Sigmoid colon (tissue), 7 donors: ENCODE measurements around the gene IAH1. TPM values are rescaled to one million over a fixed set of nuclear protein-coding genes. Genes with fewer than 3 reads are reported as not detected.
A peak's percentile ranks its signal among the peaks of the same experiment; 100 is the strongest.

Experiments
- DNase-seq: peaks from one replicate; pipeline ENCODE4 v3.0.0-alpha.2; 2019
- H3K27ac ChIP-seq, 4 donors: fragments of 200-600 bp; sonication (generic); one replicate each; pipeline ENCODE4 v1.5.1; 2016 to 2019; ENCODE audit warnings: mild to moderate bottlenecking in 1 of 4
- H3K27me3 ChIP-seq, 3 donors: fragments of 200-600 bp; sonication (generic); one replicate each; pipeline ENCODE4 v1.5.1; 2019; ENCODE audit warnings: mild to moderate bottlenecking in 1 of 3
- H3K36me3 ChIP-seq, 4 donors: fragments of 200-600 bp; sonication (generic); one replicate each; pipeline ENCODE4 v1.5.1; 2016 to 2019
- H3K4me1 ChIP-seq, 4 donors: fragments of 200-600 bp; sonication (generic); one replicate each; pipeline ENCODE4 v1.5.1; 2017 to 2019
- H3K4me3 ChIP-seq, 4 donors: fragments of 200-600 bp; sonication (generic); one replicate each; pipeline ENCODE4 v1.5.1; 2017 to 2019; ENCODE audit warnings: mild to moderate bottlenecking in 2 of 4, moderate library complexity in 1 of 4
- H3K9me3 ChIP-seq, 4 donors: fragments of 200-600 bp in 3 of 4; sonication (generic) in 3 of 4; one replicate each; pipeline versions ENCODE4 v1.5.1 to v1.6.1; 2013 to 2019
- EP300 ChIP-seq, 4 donors: sonication (generic); formaldehyde crosslinking; IDR thresholded peaks; one replicate each; pipeline ENCODE4 v1.6.1; 2017; ENCODE audit warnings: antibody characterized with exemption in 4 of 4
- POLR2A ChIP-seq, 2 donors: fragments of 450-650 bp; IDR thresholded peaks; one replicate each; pipeline ENCODE4 v1.6.1; 2016; ENCODE audit warnings: antibody characterized with exemption in 2 of 2, mild to moderate bottlenecking in 2 of 2, moderate library complexity in 2 of 2
- POLR2AphosphoS5 ChIP-seq, 4 donors: sonication (generic); formaldehyde crosslinking; IDR thresholded peaks; one replicate each; pipeline ENCODE4 v1.6.1; 2017; ENCODE audit warnings: antibody characterized with exemption in 4 of 4
- WGBS, 2 donors: extraction: QIAGEN DNeasy Blood & Tissue Kit; methylation state at CpG; one replicate each; pipeline ENCODE4 v1.1.7; 2013; 5-methylcytosine and 5-hydroxymethylcytosine counted together
- intact Hi-C: fragments of 100-400 bp; cut with DNase I; formaldehyde crosslinking; loops from one replicate; pipeline ENCODE4 v1.15.1; 2023
- polyA plus RNA-seq, 3 donors: library from polyadenylated mRNA; stranded (reverse); fragments of 200-250 nt; gene quantifications; one replicate each; pipeline ENCODE4 v1.2.3, GENCODE V29; 2013
- total RNA-seq, 4 donors: library from RNA; depleted of rRNA; stranded (reverse); fragments of >200 nt; gene quantifications; one replicate each; pipeline ENCODE4 v1.1.0, GENCODE V29; 2016
- TF ChIP-seq, protein P1 (sequence below), 4 experiments: fragments of 450-650 bp in 3 of 4; fragments of 200-600 bp in 1 of 4; IDR thresholded peaks; one replicate each; pipeline ENCODE4 v1.5.1; 2016 to 2019; ENCODE audit warnings: antibody characterized with exemption in 4 of 4, mild to moderate bottlenecking in 3 of 4, moderate library complexity in 2 of 4
- donor health status: healthy with polysubstance abuse.
- donor health status: Bipolar disorder and iron deficiency.
- donor health status: healthy.

IAH1 gene
- total and polyA plus RNA-seq, 7 donors: 46.3 to 94.9 (median 73.8) TPM

DNA sequence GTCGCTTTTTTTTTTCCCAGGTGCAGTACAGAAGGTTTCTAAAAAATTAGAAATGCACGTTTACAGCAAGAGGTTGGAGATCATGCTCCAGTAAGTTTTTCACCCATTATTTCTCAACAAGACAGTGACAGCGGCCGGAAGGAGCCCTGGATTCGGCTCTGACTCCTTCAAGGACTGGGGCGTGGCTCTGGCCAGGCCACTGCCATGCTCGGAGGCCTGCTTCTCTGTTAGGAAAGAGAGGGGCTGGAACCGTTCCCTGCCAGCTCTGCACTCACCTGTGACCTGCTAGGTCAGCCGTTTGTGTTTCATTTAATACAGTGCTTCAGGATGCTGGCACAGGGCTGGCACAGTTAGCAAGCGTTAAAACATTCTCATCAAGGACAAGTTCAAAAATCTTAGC lies 6.7 kb upstream of the IAH1 start:
- H3K36me3 ChIP-seq: peaks cover 0 to 26% (median 0%) of the 10 kb centered on the region in 4 donors

DNA sequence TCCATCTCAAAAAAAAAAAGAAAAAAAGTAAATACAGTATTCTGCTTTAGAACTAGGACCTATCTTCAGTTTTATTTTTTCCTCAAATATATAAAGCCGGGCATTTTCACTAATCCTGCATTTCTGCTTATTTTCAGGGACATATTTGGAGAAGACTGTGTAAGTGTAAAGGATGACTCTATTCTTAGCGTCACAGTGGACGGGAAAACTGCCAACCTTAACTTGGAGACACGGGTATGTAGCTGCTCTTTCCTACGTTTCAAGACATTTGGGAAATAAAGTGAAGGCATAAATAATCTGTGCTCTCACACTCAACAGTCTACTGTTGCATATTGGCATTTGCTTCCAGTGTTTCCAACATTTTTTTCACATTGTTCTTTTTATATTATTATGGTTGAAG lies 3.1 kb upstream of the IAH1 start:
- no peak for DNase-seq
- H3K36me3 ChIP-seq: peaks cover 0 to 12% (median 0%) of the 10 kb centered on the region in 4 donors
- no peaks in the 10 kb centered on the region for H3K27me3 ChIP-seq
- TF ChIP-seq POLR2AphosphoS5 (IDR thresholded peaks at IDR 0.05) (no peak), POLR2A (IDR thresholded peaks at IDR 0.05) (no peak), EP300 (IDR thresholded peaks at IDR 0.05) (no peak)
- TF ChIP-seq, protein P1, sequence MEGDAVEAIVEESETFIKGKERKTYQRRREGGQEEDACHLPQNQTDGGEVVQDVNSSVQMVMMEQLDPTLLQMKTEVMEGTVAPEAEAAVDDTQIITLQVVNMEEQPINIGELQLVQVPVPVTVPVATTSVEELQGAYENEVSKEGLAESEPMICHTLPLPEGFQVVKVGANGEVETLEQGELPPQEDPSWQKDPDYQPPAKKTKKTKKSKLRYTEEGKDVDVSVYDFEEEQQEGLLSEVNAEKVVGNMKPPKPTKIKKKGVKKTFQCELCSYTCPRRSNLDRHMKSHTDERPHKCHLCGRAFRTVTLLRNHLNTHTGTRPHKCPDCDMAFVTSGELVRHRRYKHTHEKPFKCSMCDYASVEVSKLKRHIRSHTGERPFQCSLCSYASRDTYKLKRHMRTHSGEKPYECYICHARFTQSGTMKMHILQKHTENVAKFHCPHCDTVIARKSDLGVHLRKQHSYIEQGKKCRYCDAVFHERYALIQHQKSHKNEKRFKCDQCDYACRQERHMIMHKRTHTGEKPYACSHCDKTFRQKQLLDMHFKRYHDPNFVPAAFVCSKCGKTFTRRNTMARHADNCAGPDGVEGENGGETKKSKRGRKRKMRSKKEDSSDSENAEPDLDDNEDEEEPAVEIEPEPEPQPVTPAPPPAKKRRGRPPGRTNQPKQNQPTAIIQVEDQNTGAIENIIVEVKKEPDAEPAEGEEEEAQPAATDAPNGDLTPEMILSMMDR (IDR thresholded peaks at IDR 0.05): no peak
- whole genome bisulfite sequencing, 2 donors: 94 to 96% methylated on average over 5 of the region's 5 CpGs
- peaks cover 0 to 22% (median 17%) of the 10 kb centered on the region in 4 donors for H3K4me1 ChIP-seq
- intact Hi-C loops: loop anchor here (5.0 kb wide), 1 partner anchor 161 kb away; the partner anchor contains the start of gene YWHAQ
- no peak overlapping the region for H3K4me3 ChIP-seq
- H3K9me3 ChIP-seq: no peaks in the 10 kb centered on the region
- no peak overlapping the region for H3K27ac ChIP-seq

More for the DNA sequence above, 6.7 kb upstream of the IAH1 start:
- H3K27ac ChIP-seq: no peak overlapping the region
- WGBS, 2 donors: 86 to 92% methylated on average over 10 of the region's 10 CpGs
- H3K9me3 ChIP-seq: no peaks in the 10 kb centered on the region
- intact Hi-C loops: no loop called here
- no peaks in the 10 kb centered on the region for H3K27me3 ChIP-seq
- H3K4me1 ChIP-seq: peaks cover 0 to 7% (median 4%) of the 10 kb centered on the region in 4 donors
- H3K4me3 ChIP-seq: no peak overlapping the region
- DNase-seq: no peak
- TF ChIP-seq POLR2A (IDR thresholded peaks at IDR 0.05) (no peak), EP300 (IDR thresholded peaks at IDR 0.05) (no peak), POLR2AphosphoS5 (IDR thresholded peaks at IDR 0.05) (no peak)
- TF ChIP-seq, protein P1 (IDR thresholded peaks at IDR 0.05): no peak

DNA sequence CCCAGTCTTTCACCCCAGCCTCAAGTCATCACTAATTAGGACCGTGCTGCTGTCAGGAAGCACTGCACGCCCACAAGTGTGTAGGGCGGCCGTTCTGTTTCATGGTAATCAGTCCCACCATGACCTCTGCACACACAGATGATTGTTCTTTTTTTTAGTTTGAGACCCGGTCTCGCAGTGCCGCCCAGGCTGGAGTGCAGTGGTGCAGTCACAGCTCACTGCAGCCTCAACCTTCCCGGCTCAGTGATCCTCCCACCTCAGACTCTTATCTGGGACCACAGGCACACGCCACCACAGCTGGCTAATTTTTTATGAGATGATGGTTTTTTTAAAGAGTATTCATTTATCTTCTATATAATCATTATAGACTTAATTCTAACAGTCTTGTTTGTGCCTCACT lies 1.8 kb upstream of the IAH1 start:
- H3K36me3 ChIP-seq: peaks cover 0 to 22% (median 0%) of the 10 kb centered on the region in 4 donors
- H3K9me3 ChIP-seq: no peaks in the 10 kb centered on the region
- intact Hi-C loops: loop anchor here (5.0 kb wide), 1 partner anchor 160 kb away; the partner anchor contains the start of gene YWHAQ
- H3K27ac ChIP-seq: no peak overlapping the region
- DNase-seq: no peak
- no peak overlapping the region for H3K4me3 ChIP-seq
- TF ChIP-seq, protein P1 (IDR thresholded peaks at IDR 0.05): no peak
- TF ChIP-seq POLR2A (IDR thresholded peaks at IDR 0.05): no peak
- no peak for TF ChIP-seq EP300 (IDR thresholded peaks at IDR 0.05)
- TF ChIP-seq POLR2AphosphoS5 (IDR thresholded peaks at IDR 0.05): no peak
- H3K27me3 ChIP-seq: no peaks in the 10 kb centered on the region
- peaks cover 0 to 33% (median 27%) of the 10 kb centered on the region in 4 donors for H3K4me1 ChIP-seq
- 87 to 96% methylated on average over 9 of the region's 9 CpGs for WGBS, 2 donors

DNA sequence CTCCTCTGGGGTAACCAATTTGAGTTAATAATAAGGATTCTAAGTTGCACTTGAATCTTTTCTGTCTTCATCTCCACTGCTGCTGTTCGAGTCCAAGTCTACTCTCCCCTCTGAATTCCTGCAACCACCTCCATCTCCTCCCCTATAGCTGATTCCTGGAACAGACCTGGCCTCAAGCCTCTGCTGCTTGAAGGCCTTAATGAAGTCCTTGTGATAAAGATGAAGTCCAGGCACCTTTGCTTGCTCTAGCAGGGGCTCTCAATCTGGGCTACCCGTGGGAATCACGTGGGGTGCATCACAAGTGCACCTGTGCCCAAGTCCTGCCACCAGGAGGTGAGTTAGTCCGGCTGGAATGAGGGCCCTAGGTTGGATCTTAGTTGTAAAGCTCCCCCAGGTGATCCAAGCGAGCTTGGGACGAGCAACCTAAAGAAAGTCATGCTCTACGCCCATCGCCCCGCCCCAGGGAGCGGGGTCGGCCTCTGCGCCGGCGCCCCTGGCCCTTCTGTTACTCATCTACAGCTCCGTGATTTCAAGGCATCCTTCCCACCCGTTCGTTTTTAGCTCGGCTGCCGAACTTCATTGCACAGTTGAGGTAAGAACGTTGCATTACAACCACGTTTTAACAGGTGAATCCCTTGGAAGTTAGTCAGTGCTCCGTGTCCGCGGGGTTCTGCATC lies 905 bp upstream of the IAH1 start:
- H3K4me1 ChIP-seq: peaks cover 0 to 41% (median 32%) of the 10 kb centered on the region in 4 donors
- DNase-seq: no peak
- peak overlapping the region; percentile 82 to 92 (median 87) for H3K27ac ChIP-seq
- intact Hi-C loops: loop anchor here (5.0 kb wide), 1 partner anchor 159 kb away; the partner anchor contains the start of gene YWHAQ
- H3K36me3 ChIP-seq: peaks cover 0 to 21% (median 0%) of the 10 kb centered on the region in 4 donors
- H3K27me3 ChIP-seq: no peaks in the 10 kb centered on the region
- WGBS, 2 donors: 12 to 30% methylated on average over 24 of the region's 24 CpGs
- H3K9me3 ChIP-seq: no peaks in the 10 kb centered on the region
- TF ChIP-seq EP300 (IDR thresholded peaks at IDR 0.05) (no peak), POLR2AphosphoS5 (IDR thresholded peaks at IDR 0.05) (no peak), POLR2A (IDR thresholded peaks at IDR 0.05) (no peak)
- TF ChIP-seq, protein P1 (IDR thresholded peaks at IDR 0.05): peak in 1 of 4 experiments; percentile 9
- peak overlapping the region; percentile 63 to 92 (median 74) for H3K4me3 ChIP-seq
